Measurements from ENCODE around the gene CCDC181.

- TF ChIP-seq, protein P1, sequence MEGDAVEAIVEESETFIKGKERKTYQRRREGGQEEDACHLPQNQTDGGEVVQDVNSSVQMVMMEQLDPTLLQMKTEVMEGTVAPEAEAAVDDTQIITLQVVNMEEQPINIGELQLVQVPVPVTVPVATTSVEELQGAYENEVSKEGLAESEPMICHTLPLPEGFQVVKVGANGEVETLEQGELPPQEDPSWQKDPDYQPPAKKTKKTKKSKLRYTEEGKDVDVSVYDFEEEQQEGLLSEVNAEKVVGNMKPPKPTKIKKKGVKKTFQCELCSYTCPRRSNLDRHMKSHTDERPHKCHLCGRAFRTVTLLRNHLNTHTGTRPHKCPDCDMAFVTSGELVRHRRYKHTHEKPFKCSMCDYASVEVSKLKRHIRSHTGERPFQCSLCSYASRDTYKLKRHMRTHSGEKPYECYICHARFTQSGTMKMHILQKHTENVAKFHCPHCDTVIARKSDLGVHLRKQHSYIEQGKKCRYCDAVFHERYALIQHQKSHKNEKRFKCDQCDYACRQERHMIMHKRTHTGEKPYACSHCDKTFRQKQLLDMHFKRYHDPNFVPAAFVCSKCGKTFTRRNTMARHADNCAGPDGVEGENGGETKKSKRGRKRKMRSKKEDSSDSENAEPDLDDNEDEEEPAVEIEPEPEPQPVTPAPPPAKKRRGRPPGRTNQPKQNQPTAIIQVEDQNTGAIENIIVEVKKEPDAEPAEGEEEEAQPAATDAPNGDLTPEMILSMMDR (IDR thresholded peaks at IDR 0.05) = no peak
- TF ChIP-seq POLR2AphosphoS5 (IDR thresholded peaks at IDR 0.05; ENCODE audit: low read depth, low read length) = no peak
Observed at GRCh38 chr1:169346036-169346589, 81.2 kb downstream of the CCDC181 start.

All from Panc1 (cell line).